ENCODE data around the gene PABPC3. TPM values are rescaled to one million over a fixed set of nuclear protein-coding genes. Genes with fewer than 3 reads are reported as not detected.

Gene PABPC3
- total RNA-seq, 2 donors from 2014 or later: 0.15 to 0.35 TPM

DNA sequence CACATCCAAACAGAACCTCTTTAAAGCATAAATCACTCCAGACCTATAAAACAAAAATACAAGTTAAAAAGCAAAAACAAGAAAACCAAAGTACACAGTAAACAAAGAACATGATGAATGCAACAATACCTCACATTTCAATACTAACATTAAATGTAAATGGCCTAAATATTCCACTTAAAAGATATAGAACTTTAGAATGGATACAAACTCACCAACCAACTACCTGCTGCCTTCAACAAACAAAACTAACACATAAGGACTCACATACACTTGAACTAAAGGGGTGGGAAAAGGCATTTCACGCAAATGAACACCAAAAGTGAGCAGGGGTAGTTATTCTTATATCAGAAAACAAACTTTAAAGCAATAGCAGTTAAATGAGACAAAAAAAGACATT is 44.9 kb upstream of the PABPC3 start:
- no peak overlapping the region for H3K4me3 Mint-ChIP-seq
- H3K36me3 Mint-ChIP-seq (ENCODE audit: low read depth): peaks cover 3% of the 10 kb centered on the region
- no peak overlapping the region for H3K27ac ChIP-seq (ENCODE audit: low read depth, low read length)
- H3K9ac ChIP-seq (ENCODE audit: extremely low read depth, low read length, poor library complexity, severe bottlenecking): no peak overlapping the region
- peaks cover 41% of the 10 kb centered on the region for H3K27me3 Mint-ChIP-seq (ENCODE audit: insufficient read depth)
- H3K4me1 Mint-ChIP-seq: peaks cover 2% of the 10 kb centered on the region
- H3K9me3 Mint-ChIP-seq: peaks cover 21% of the 10 kb centered on the region
- no CpG with 5 or more reads among the region's 1 CpG for WGBS, 2 experiments (ENCODE audit: insufficient coverage in 1 of 2, insufficient read length in 1 of 2)
- H3K9me3 ChIP-seq (ENCODE audit: control insufficient read depth, low read length): peaks cover 9% of the 10 kb centered on the region
- DNase-seq: no peak
- no peaks in the 10 kb centered on the region for H3K36me3 ChIP-seq (ENCODE audit: control insufficient read depth, insufficient read depth, low read length)
- H3K4me3 ChIP-seq (ENCODE audit: low read length): no peak overlapping the region
- H3K4me1 ChIP-seq (ENCODE audit: control insufficient read depth, insufficient read depth, low read length): no peaks in the 10 kb centered on the region
- no peak for TF ChIP-seq CTCF (conservative IDR thresholded peaks at IDR 0.05)
- peaks cover 22% of the 10 kb centered on the region for H3K27me3 ChIP-seq (ENCODE audit: control insufficient read depth, insufficient read depth, low read length, poor library complexity, severe bottlenecking)
- no peak overlapping the region for H3K27ac Mint-ChIP-seq

DNA sequence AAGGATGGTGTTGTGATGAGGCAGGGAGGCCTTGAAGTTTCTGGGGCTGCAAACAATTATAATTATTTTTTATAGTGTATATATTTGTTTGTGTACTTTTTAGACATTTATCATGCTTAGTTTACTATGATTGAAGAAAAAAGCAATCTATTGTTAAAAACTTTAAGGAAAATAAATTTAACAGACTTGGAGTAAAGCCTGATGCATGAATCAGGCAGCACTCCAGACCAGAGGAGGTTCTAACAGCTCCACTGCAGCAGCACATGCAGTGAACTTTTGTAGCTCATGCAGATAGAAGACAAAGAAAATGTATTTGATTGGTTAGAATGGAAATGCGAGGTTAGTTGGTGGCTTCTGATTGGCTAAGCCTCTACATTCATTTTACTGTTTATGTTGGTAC is 36.8 kb upstream of the PABPC3 start:
- Mint-ChIP-seq H3K4me1 (no peaks in the 10 kb centered on the region), H3K9me3 (peaks cover 20% of the 10 kb centered on the region), H3K36me3 (ENCODE audit: low read depth) (no peaks in the 10 kb centered on the region), H3K4me3 (no peak overlapping the region), H3K27me3 (ENCODE audit: insufficient read depth) (no peaks in the 10 kb centered on the region), H3K27ac (no peak overlapping the region)
- Histone ChIP-seq H3K9me3 (ENCODE audit: control insufficient read depth, low read length) (peaks cover 13% of the 10 kb centered on the region), H3K4me1 (ENCODE audit: control insufficient read depth, insufficient read depth, low read length) (no peaks in the 10 kb centered on the region), H3K36me3 (ENCODE audit: control insufficient read depth, insufficient read depth, low read length) (no peaks in the 10 kb centered on the region), H3K9ac (ENCODE audit: extremely low read depth, low read length, poor library complexity, severe bottlenecking) (no peak overlapping the region), H3K27ac (ENCODE audit: low read depth, low read length) (no peak overlapping the region), H3K27me3 (ENCODE audit: control insufficient read depth, insufficient read depth, low read length, poor library complexity, severe bottlenecking) (no peaks in the 10 kb centered on the region), H3K4me3 (ENCODE audit: low read length) (no peak overlapping the region)
- TF ChIP-seq CTCF (conservative IDR thresholded peaks at IDR 0.05): no peak
- WGBS, 2 experiments (ENCODE audit: insufficient coverage in 1 of 2, insufficient read length in 1 of 2): 78% methylated on average over 1 of the region's 1 CpG; no CpG with 5 or more reads in 1 of the 2 experiments
- no peak for DNase-seq

- H3K9me3 ChIP-seq (ENCODE audit: control insufficient read depth, low read length): peaks cover 14% of the 10 kb centered on the region
- no peak overlapping the region for H3K27ac ChIP-seq (ENCODE audit: low read depth, low read length)
- DNase-seq: no peak
- no peaks in the 10 kb centered on the region for H3K36me3 Mint-ChIP-seq (ENCODE audit: low read depth)
- no peak overlapping the region for H3K9ac ChIP-seq (ENCODE audit: extremely low read depth, low read length, poor library complexity, severe bottlenecking)
- H3K4me3 ChIP-seq (ENCODE audit: low read length): no peak overlapping the region
- peaks cover 20% of the 10 kb centered on the region for H3K9me3 Mint-ChIP-seq
- H3K36me3 ChIP-seq (ENCODE audit: control insufficient read depth, insufficient read depth, low read length): no peaks in the 10 kb centered on the region
- H3K4me1 Mint-ChIP-seq: no peaks in the 10 kb centered on the region
- no peaks in the 10 kb centered on the region for H3K27me3 ChIP-seq (ENCODE audit: control insufficient read depth, insufficient read depth, low read length, poor library complexity, severe bottlenecking)
- TF ChIP-seq CTCF (conservative IDR thresholded peaks at IDR 0.05): no peak
- WGBS, 2 experiments (ENCODE audit: insufficient coverage in 1 of 2, insufficient read length in 1 of 2): 78 to 84% methylated on average over 7 of the region's 7 CpGs
- H3K4me1 ChIP-seq (ENCODE audit: control insufficient read depth, insufficient read depth, low read length): no peaks in the 10 kb centered on the region
- no peak overlapping the region for H3K27ac Mint-ChIP-seq
- no peak overlapping the region for H3K4me3 Mint-ChIP-seq
- no peaks in the 10 kb centered on the region for H3K27me3 Mint-ChIP-seq (ENCODE audit: insufficient read depth)
Observed at GRCh38 chr13:25059958-25060357, 36.0 kb upstream of the PABPC3 start.

Measured in endodermal cell (in vitro differentiated cells).